OCI-LY3 (cell line): ENCODE measurements around the gene TMPRSS12.
"Not testable (repeated sequence)": the region's sequence is repeated elsewhere in the genome, so short reads cannot be mapped to it uniquely, and the experiment has no call there.

ENCODE experiments used
- H2AFZ ChIP-seq: fragments of 200-600, 300-600 bp; shearing (Covaris generic); 2 replicates; pipeline ENCODE4 v1.6.0; 2014; ENCODE audit warnings: antibody characterized with exemption, low read depth, low read length
- H3K27ac ChIP-seq: fragments of 200-600, 300-600 bp; sonication (generic); 2 replicates; pipeline ENCODE4 v1.5.1; 2014; ENCODE audit warnings: mild to moderate bottlenecking, low read length, moderate library complexity, mixed read lengths
- H3K27me3 ChIP-seq: fragments of 200-600, 300-600 bp; sonication (generic); 2 replicates; pipeline ENCODE4 v1.6.1; 2014; ENCODE audit warnings: low read depth, low read length, mixed read lengths
- H3K36me3 ChIP-seq: fragments of 200-600, 300-600 bp; sonication (generic); replicated peaks from 2 replicates; pipeline ENCODE3; 2014; ENCODE audit warnings: low read depth, low read length, mixed read lengths
- H3K4me1 ChIP-seq: fragments of 300-600, 200-600 bp; sonication (generic); 2 replicates; pipeline ENCODE4 v1.6.1; 2014; ENCODE audit warnings: low read length, mixed read lengths
- H3K4me2 ChIP-seq: fragments of 200-600, 300-600 bp; sonication (generic); 2 replicates; pipeline ENCODE4 v1.6.1; 2014; ENCODE audit warnings: low read length, mixed read lengths
- H3K4me3 ChIP-seq: fragments of 300-600, 200-600 bp; sonication (generic); 2 replicates; pipeline ENCODE4 v1.5.1; 2014; ENCODE audit warnings: antibody characterized with exemption, mild to moderate bottlenecking, low read length, moderate library complexity
- H3K79me2 ChIP-seq: fragments of 300-600, 200-600 bp; shearing (Covaris generic); 2 replicates; pipeline ENCODE4 v1.6.1; 2014; ENCODE audit warnings: mild to moderate bottlenecking, low read length, mixed read lengths
- H3K9ac ChIP-seq: fragments of 300-600, 200-600 bp; shearing (Covaris generic); 2 replicates; pipeline ENCODE4 v1.6.0; 2014; ENCODE audit warnings: mild to moderate bottlenecking, low read length, moderate library complexity
- H3K9me3 ChIP-seq: fragments of 200-600, 300-600 bp; shearing (Covaris generic); 2 replicates; pipeline ENCODE4 v1.6.1; 2014; ENCODE audit warnings: low read length, mixed read lengths; ENCODE audit not compliant: insufficient read depth
- H4K20me1 ChIP-seq: fragments of 200-600, 300-600 bp; sonication (generic); 2 replicates; pipeline ENCODE4 v1.6.1; 2016; ENCODE audit warnings: low read length, mixed read lengths; ENCODE audit not compliant: insufficient read depth
- EZH2phosphoT487 ChIP-seq: fragments of 200-600 bp; shearing (Covaris generic); IDR thresholded peaks from 2 replicates; pipeline ENCODE4 v1.6.1; 2018; ENCODE audit warnings: antibody characterized with exemption, mixed run types, low read depth
- TF ChIP-seq, protein P1 (sequence below): fragments of 200-600, 300-600 bp; sonication (generic); IDR thresholded peaks from 2 replicates; pipeline ENCODE4 v1.5.1; 2014; ENCODE audit warnings: antibody characterized with exemption, low read length, low read depth

Gene TMPRSS12

DNA sequence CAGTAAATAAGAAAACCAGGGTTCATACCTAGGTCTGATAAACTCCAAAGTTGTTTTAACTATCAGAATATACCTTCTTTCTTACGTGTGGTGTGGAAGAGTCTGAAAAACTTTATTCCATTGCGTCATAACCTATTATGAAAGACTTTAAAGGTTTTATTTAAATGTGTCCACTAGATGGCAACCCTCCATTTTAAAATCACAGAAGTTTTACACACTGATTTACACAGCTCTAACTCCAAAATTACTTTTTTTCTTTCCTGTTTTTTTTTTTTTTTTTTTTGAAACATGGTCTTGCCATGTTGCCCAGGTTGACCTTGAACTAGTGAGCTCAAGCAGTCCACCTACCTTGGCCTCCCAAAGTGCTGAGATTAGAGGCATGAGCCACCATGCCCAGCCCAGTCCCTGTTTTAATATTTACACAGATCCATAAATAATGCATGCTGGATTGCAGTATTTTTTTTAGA lies 17.3 kb upstream of the TMPRSS12 start:
- no peaks in the 10 kb centered on the region for H3K9me3 ChIP-seq
- H2AFZ ChIP-seq, result no peak overlapping the region
- no peak for TF ChIP-seq EZH2phosphoT487
- TF ChIP-seq, protein P1, sequence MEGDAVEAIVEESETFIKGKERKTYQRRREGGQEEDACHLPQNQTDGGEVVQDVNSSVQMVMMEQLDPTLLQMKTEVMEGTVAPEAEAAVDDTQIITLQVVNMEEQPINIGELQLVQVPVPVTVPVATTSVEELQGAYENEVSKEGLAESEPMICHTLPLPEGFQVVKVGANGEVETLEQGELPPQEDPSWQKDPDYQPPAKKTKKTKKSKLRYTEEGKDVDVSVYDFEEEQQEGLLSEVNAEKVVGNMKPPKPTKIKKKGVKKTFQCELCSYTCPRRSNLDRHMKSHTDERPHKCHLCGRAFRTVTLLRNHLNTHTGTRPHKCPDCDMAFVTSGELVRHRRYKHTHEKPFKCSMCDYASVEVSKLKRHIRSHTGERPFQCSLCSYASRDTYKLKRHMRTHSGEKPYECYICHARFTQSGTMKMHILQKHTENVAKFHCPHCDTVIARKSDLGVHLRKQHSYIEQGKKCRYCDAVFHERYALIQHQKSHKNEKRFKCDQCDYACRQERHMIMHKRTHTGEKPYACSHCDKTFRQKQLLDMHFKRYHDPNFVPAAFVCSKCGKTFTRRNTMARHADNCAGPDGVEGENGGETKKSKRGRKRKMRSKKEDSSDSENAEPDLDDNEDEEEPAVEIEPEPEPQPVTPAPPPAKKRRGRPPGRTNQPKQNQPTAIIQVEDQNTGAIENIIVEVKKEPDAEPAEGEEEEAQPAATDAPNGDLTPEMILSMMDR, result peak; percentile 56
- no peaks in the 10 kb centered on the region for H3K27me3 ChIP-seq
- no peaks in the 10 kb centered on the region for H3K36me3 ChIP-seq
- no peak overlapping the region for H3K27ac ChIP-seq
- H3K9ac ChIP-seq, result no peak overlapping the region
- H4K20me1 ChIP-seq, result no peaks in the 10 kb centered on the region
- peaks cover 7% of the 10 kb centered on the region for H3K4me1 ChIP-seq
- H3K4me3 ChIP-seq, result peak overlapping the region; percentile 1; the same call in 1 of the 2 replicates
- no peaks in the 10 kb centered on the region for H3K79me2 ChIP-seq
- peak overlapping the region; percentile 29 for H3K4me2 ChIP-seq

DNA sequence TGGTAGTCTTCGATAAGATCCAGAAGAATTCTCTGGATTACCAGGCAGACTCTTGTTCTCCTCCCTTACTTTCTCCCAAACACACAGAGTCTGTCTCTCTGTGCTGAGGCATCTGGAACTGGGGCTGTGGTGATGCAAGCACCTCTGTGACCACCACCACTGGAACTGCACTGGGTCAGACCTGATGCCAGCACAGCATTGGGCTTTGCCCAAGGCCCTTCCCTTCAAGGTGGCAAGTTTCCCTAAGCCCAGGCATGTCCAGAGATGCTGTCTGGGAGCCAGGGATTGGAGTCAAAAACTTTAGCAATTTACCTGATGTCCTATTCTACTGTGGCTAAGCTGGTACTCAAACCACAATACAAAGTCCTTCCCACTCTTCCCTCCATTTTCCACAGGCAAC lies 14.6 kb upstream of the TMPRSS12 start:
- no peak overlapping the region for H2AFZ ChIP-seq

DNA sequence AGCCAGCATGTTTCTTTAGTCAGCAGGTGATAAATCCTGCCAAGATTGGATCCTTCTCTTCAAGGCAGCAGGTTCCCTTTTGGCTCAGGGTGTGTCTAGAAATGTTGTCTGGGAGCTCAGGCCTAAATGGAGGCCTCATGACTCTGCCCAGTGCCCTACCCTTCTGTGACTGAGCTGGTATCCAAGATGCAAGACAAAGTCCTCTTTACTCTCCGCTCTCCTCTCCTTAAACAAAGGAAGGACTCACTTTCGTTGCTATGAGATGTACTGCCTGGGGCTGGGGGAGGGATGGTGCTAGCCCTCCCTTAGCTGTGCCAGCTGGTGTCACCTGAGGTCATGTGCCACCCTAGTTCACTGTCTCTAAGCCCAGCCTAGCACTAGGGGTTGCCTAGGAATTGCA lies 13.8 kb upstream of the TMPRSS12 start:
- no peak overlapping the region for H3K4me2 ChIP-seq

More for the DNA sequence above, 14.6 kb upstream of the TMPRSS12 start:
- H3K27ac ChIP-seq, result no peak overlapping the region
- H3K4me1 ChIP-seq, result peaks cover 7% of the 10 kb centered on the region
- TF ChIP-seq EZH2phosphoT487, result no peak
- TF ChIP-seq, protein P1, result no peak
- H4K20me1 ChIP-seq, result no peaks in the 10 kb centered on the region
- H3K79me2 ChIP-seq, result no peaks in the 10 kb centered on the region
- H3K9me3 ChIP-seq, result no peaks in the 10 kb centered on the region
- no peak overlapping the region for H3K9ac ChIP-seq
- H3K4me3 ChIP-seq, result no peak overlapping the region
- no peaks in the 10 kb centered on the region for H3K27me3 ChIP-seq
- no peaks in the 10 kb centered on the region for H3K36me3 ChIP-seq
- no peak overlapping the region for H3K4me2 ChIP-seq

DNA sequence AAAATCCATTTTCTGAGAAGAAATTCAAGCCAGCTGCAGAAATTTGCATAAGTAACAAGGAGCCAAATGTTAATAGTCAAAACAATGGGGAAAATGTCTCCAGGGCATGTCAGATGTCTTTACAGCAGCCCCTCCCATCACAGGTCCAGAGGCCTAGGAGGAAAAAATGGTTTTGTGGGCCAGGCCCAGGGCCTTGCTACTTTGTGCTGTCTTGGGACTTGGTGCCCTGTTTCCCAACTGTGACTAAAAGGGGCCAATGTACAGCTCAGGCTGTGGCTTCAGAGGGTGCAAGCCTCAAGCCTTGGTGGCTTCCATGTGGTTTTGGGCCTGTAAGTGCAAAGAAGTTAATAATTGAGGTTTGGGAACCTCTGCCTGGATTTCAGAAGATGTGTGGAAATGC lies 8.9 kb upstream of the TMPRSS12 start:
- not testable (repeated sequence) for H3K9me3 ChIP-seq, H3K27me3 ChIP-seq, H3K9ac ChIP-seq, H4K20me1 ChIP-seq, H3K4me2 ChIP-seq, H3K27ac ChIP-seq, H3K4me1 ChIP-seq, H3K36me3 ChIP-seq, H3K79me2 ChIP-seq, H2AFZ ChIP-seq, H3K4me3 ChIP-seq

More for the DNA sequence above, 13.8 kb upstream of the TMPRSS12 start:
- H3K27me3 ChIP-seq, result no peaks in the 10 kb centered on the region
- no peak overlapping the region for H3K4me3 ChIP-seq
- H3K36me3 ChIP-seq, result no peaks in the 10 kb centered on the region
- H3K4me1 ChIP-seq, result peaks cover 7% of the 10 kb centered on the region
- H3K9ac ChIP-seq, result no peak overlapping the region
- H4K20me1 ChIP-seq, result no peaks in the 10 kb centered on the region
- 0 out of 2 replicates have a peak, but pooled peaks cover 2% of the 10 kb centered on the region for H3K9me3 ChIP-seq
- no peak overlapping the region for H2AFZ ChIP-seq
- no peaks in the 10 kb centered on the region for H3K79me2 ChIP-seq
- no peak overlapping the region for H3K27ac ChIP-seq
- TF ChIP-seq, protein P1, result no peak
- TF ChIP-seq EZH2phosphoT487, result no peak
